HepG2 (cell line): ENCODE measurements around the gene PITX3. TPM values are rescaled to one million over a fixed set of nuclear protein-coding genes. Genes with fewer than 3 reads are reported as not detected.

Experiments
- polyA plus RNA-seq, 8 experiments: library from polyadenylated mRNA; depleted of rRNA in 3 of 8; stranded (reverse) in 7 of 8; unstranded in 1 of 8; fragments of >200 nt; fragmentation: Illumina TruSeq in 4 of 8; extraction: Trizol in 4 of 8; gene quantifications; 2 replicates each; pipeline versions ENCODE4 v1.2.1 to v1.2.3, GENCODE V29; 2011 to 2016; ENCODE audit warnings: low read depth in 4 of 8, missing spikeins in 1 of 8, mixed read lengths in 1 of 8; ENCODE audit not compliant: insufficient read depth in 1 of 8
- total RNA-seq, 5 experiments: library from RNA; depleted of rRNA; stranded (reverse); fragments of >200 nt; fragmentation: Illumina TruSeq; extraction: Trizol; gene quantifications; 2 replicates each; pipeline ENCODE4 v1.2.3, GENCODE V29; 2016; ENCODE audit warnings: low read depth in 1 of 5
- TF ChIP-seq, protein P1 (sequence below): sonication (generic); formaldehyde crosslinking; IDR thresholded peaks from 2 replicates; pipeline ENCODE4 v1.4.0; 2020; ENCODE audit warnings: mild to moderate bottlenecking, missing genetic modification reagents
- TF ChIP-seq, protein P2 (sequence below), 2 experiments: sonication (generic) in 1 of 2; formaldehyde crosslinking in 1 of 2; IDR thresholded peaks; 2 replicates each; pipeline versions ENCODE4 v1.6.1 to v1.9.0; 2014 to 2022; ENCODE audit warnings: antibody characterized with exemption in 1 of 2, borderline replicate concordance in 1 of 2, inconsistent platforms in 1 of 2, low read depth in 1 of 2, missing genetic modification reagents in 1 of 2

Gene PITX3
- total and polyA plus RNA-seq, 2 of the 13 experiments (the other 11 are each of a cell fraction or from before 2014, with no cell fraction given) = not detected

DNA sequence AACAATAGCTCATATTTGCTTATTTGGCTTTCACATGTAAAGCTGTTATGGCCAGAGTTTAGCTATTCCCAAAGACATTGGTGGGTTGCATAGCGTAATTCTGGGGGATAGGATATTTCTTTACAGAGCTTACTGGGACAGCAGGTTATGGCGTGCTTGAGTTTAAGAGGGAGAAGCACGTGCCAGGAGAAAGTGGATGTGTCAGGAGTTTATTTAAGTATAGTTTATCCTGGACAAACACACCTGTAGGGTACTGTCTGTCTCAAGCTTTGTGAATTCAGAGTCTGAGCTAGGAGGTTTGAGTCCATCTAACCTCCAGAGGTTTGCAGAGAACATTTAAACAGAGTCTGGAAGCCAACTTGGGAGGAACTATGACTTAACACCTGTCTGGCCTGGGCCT, 25.4 kb upstream of the PITX3 start (continued):
- TF ChIP-seq, protein P1, sequence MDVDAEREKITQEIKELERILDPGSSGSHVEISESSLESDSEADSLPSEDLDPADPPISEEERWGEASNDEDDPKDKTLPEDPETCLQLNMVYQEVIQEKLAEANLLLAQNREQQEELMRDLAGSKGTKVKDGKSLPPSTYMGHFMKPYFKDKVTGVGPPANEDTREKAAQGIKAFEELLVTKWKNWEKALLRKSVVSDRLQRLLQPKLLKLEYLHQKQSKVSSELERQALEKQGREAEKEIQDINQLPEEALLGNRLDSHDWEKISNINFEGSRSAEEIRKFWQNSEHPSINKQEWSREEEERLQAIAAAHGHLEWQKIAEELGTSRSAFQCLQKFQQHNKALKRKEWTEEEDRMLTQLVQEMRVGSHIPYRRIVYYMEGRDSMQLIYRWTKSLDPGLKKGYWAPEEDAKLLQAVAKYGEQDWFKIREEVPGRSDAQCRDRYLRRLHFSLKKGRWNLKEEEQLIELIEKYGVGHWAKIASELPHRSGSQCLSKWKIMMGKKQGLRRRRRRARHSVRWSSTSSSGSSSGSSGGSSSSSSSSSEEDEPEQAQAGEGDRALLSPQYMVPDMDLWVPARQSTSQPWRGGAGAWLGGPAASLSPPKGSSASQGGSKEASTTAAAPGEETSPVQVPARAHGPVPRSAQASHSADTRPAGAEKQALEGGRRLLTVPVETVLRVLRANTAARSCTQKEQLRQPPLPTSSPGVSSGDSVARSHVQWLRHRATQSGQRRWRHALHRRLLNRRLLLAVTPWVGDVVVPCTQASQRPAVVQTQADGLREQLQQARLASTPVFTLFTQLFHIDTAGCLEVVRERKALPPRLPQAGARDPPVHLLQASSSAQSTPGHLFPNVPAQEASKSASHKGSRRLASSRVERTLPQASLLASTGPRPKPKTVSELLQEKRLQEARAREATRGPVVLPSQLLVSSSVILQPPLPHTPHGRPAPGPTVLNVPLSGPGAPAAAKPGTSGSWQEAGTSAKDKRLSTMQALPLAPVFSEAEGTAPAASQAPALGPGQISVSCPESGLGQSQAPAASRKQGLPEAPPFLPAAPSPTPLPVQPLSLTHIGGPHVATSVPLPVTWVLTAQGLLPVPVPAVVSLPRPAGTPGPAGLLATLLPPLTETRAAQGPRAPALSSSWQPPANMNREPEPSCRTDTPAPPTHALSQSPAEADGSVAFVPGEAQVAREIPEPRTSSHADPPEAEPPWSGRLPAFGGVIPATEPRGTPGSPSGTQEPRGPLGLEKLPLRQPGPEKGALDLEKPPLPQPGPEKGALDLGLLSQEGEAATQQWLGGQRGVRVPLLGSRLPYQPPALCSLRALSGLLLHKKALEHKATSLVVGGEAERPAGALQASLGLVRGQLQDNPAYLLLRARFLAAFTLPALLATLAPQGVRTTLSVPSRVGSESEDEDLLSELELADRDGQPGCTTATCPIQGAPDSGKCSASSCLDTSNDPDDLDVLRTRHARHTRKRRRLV (CRISPR knock-in tag) = no peak
- TF ChIP-seq, protein P2, sequence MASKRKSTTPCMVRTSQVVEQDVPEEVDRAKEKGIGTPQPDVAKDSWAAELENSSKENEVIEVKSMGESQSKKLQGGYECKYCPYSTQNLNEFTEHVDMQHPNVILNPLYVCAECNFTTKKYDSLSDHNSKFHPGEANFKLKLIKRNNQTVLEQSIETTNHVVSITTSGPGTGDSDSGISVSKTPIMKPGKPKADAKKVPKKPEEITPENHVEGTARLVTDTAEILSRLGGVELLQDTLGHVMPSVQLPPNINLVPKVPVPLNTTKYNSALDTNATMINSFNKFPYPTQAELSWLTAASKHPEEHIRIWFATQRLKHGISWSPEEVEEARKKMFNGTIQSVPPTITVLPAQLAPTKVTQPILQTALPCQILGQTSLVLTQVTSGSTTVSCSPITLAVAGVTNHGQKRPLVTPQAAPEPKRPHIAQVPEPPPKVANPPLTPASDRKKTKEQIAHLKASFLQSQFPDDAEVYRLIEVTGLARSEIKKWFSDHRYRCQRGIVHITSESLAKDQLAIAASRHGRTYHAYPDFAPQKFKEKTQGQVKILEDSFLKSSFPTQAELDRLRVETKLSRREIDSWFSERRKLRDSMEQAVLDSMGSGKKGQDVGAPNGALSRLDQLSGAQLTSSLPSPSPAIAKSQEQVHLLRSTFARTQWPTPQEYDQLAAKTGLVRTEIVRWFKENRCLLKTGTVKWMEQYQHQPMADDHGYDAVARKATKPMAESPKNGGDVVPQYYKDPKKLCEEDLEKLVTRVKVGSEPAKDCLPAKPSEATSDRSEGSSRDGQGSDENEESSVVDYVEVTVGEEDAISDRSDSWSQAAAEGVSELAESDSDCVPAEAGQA (IDR thresholded peaks at IDR 0.05; ENCODE audit: low read depth) = no peak
- TF ChIP-seq, protein P2 (CRISPR knock-in tag; IDR thresholded peaks at IDR 0.05; ENCODE audit: borderline replicate concordance) = no peak
- TF ChIP-seq, all 625 proteins: peak for 0
